GM18907 (cell line): ENCODE measurements around the gene SBDS.

Experiments
- ATAC-seq: cut with Tn5 transposase; IDR thresholded peaks from one replicate; pipeline ENCODE4 v1.9.1; 2021; ENCODE audit warnings: mild to moderate bottlenecking, moderate library complexity; ENCODE audit not compliant: unreplicated experiment

The SBDS gene

DNA sequence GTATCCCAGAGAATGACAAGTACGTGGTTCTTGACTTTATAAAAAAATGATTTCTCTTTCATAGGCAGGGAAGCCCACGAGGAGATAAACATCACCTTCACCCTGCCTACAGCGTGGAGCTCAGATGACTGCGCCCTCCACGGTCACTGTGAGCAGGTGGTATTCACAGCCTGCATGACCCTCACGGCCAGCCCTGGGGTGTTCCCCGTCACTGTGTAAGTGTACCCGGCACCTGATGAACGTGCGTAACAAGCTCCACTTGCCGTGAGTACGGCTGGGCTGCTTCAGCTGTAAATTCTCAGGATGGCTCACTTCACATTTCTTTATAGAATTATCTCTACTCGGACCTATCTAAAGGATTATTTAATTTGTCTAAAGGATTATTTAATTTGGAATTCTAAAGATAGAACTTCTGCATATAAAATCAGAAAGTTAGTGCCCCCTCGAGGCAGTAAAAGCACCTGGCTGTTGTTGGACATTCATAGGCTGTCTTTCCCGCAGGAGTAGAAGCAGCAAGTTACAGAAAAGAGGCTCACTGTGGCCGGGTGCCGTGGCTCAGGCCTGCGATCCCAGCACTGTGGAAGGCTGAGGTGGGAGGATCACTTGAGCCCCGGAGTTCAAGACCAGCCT, 46.8 kb downstream of the SBDS start:
- ATAC-seq = no peak

DNA sequence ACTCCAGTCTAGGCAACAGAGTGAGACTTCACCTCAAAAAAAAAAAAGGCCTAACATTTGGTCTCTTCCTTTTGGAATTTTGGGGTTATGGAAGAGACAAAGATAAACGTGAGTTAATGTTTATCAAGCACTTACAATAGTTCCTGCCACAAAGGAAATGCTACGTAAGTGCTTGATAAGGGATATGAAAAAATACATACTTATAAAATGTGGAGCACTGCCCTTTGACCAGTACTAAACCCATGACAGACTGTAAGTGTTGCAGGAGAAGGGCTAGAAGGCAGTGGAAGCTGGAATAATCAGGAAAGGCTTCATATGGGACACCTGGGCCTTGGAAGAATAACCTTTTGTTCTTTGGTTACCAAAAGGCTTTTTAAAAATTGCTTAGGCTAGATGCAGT, 48.8 kb downstream of the SBDS start:
- no peak for ATAC-seq

DNA sequence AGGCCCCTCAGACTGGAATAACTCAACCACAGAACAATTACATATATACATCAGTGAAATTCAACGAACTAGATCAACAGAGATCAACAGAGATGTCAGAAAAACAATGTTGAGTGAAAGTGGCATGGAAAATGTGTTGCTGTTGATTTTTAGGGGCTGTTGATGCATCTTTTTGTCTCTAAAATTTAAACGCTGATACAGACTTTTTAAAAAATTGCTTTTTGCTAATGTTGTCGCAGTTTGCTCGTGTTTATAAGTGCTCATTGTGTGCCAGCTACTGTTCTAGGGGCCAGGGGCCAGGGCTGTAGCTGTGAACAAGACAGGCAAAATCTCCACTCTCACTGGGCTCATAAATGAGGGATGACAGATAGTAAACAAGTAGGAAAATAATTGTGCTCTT, 56.1 kb downstream of the SBDS start:
- no peak for ATAC-seq

DNA sequence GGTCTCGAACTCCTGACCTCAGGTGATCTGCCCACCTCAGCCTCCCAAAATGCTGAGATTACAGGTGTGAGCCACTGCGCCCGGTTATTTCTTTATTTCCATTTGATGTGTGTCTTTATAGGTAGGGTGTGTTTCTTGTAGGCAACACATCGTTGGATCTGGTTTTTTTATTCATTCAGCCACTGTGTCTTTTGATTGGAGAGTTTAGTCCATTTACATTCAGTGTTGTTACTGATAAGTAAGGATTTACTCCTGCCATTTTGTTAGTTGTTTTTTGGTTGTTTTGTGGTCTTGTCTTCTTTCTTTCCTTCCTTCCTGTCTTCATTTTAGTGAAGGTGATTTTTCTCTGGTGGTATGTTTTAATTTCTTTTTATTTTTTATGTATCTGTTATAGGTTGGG, 57.4 kb downstream of the SBDS start:
- no peak for ATAC-seq
